Right lung (tissue), 5 donors: Measurements from ENCODE around the gene MAP4K2. TPM values are rescaled to one million over a fixed set of nuclear protein-coding genes. Genes with fewer than 3 reads are reported as not detected.

Experiments used
- DNase-seq, 2 donors: peaks; one replicate each; pipeline ENCODE4 v3.0.0-alpha.2; 2013
- polyA plus RNA-seq, 5 donors: library from polyadenylated mRNA; unstranded; fragments of 120-200 nt; gene quantifications; one replicate each; pipeline versions ENCODE4 v1.2.1 to v1.2.3, GENCODE V29; 2013; ENCODE audit warnings: inconsistent platforms in 1 of 5, low replicate concordance in 1 of 5; ENCODE audit not compliant: insufficient read length in 5 of 5, insufficient read depth in 1 of 5

The MAP4K2 gene
- polyA plus RNA-seq, 5 donors, result 31.6 to 46.6 (median 42.1) TPM

DNA sequence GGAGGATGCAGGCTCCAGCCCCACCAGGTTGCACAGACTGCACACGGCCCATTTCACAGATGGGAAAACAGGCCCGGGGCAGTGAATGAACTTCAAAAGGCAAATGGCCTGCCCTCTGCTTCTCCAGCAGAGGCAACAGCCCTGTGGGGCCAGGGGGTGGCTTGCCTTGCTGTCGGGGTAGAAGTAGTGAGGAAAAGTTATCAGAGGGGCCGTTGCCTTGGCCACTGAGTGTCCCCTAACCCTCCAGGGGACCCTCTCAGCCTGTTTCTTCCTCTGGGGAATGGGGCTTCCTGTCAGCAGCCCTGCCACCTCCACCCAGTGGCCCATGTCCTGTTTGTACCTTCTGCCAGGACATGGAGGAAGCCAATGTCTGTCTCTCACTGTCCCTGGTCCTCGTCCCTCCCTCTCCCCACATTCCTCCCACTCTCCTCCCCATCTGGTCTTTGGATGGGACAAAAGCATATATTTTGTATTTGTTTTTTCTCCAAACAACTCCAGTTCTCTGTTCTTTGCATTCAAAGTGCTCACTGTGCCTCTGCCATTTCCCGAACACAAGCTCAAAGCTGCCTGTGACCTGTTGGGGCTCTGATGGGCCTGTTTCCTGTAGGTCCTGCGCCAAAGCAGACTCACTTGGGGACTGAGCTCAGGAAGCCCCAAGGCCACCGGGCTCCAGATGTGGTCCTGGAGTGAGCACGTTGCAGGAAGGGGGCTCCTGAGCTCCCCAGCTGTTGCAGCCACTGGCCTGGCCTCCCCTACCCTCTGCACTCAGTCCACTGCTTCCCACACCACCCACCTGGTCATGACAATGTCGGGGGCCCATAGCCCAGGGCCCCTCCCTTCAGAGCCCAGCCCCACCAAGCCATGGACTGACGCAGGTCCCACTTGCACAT, 9.5 kb downstream of the MAP4K2 start:
- DNase-seq, result no peak

GRCh38 chr11:64792482-64792881, 10.5 kb downstream of the MAP4K2 start:
- DNase-seq, result no peak

DNA sequence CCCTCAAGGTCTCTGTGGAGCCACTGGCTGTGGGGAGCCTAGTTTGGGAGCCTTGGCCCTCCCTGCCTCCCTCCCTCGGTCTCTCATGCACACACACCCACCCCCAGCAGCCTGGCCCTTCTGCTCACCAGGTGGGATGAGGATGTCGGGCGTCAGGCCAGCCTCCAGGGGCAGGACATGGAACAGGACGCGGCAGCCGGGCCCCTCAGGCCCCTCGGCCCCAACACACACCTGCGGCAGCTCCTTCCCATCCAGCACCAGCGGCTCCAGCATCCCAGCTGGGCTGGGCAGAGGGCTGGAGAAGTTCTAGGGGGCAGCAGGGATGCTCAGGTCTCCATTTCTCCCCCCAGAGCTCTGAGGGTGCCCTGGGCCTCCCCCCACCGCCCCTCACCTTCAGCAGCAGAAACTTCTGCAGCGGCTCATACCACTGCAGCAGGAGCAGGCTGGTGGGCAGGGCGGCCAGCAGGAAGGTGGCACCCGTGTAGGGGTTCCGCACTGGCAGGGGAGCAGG, 11.2 kb downstream of the MAP4K2 start:
- DNase-seq, result no peak

DNA sequence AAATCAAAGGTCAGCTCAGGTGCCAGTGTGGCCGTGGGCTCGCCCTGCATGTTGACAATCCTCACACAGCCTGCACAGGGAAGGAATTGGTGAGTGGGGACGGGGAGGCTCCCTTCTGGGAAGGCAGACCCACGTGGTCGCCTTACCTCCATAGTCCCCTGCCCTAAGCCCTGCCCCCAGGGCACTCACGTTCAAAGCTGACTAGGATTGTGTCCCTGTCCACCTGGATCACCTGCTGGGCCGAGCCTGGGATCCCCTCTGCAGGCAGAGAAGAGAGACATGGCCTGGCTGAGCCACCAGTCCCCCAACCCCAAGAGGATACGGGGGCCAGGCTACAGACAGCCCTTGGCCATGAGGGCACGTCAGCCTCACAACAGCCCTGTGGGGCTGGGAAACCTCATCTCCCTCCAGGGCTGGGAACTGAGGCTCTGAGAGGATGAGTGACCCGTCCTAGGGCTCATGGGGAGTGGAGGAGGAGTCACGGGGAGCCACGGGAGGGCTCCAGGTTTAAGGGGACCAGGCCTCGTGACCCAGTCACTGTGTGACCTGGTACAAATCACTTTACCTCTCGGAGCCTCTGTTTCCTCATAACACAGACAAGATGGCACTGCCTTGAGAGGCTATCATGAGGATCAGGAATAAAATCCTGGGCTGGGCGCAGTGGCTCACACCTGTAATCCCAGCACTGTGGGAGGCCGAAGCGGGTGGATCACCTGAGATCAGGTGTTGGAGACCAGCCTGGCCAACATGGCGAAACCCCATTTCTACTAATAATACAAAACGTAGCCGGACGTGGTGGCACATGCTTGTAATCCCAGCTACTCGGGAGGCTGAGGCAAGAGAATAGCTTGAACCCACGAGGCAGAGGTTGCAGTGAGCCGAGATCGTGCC, 12.6 kb downstream of the MAP4K2 start:
- DNase-seq, result no peak

GRCh38 chr11:64789331-64790204, 13.4 kb downstream of the MAP4K2 start:
- DNase-seq, result no peak

DNA sequence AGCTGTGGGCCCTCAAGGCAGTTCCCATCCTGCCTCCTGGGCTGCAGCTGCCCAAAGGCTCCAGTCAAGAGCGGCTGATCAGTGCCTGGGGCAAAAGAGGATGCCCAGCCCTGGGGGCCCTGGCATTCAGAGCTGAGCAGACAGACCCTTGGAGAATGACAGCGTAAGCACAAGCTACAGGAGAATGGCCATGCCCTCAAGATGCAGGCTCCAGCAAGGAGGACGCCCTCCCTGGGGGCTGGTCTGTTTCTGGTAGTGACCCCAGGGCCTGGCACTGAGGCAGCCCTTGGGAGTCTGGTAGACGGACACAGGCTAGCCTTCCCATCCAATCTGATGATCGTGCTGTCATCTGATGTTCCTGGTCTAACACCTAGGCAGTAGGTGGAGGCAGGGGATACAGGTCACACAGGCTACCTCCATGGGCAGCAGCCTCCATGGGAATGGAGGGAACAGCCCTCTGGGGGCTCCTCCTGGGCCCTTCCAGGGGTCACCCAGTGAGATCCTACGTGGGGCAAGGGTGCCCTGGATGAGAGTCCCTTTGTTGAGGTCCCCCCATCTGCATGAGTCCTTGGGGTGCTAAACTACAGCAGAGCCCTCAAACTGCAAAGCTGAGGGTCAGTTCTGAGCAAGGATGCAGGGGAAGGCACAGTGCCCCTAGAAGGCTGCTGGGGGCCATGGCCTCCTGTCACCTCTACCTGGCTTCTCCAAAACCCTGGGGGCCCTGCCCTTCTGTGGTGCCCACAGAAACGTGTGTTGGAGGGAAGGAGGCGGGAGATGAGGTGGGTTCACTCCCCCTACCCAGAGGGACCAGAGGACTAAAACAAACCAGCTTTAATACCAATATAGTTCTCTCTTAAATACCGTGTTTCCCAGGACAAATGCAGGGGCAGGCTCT, 14.4 kb downstream of the MAP4K2 start:
- DNase-seq, result no peak

DNA sequence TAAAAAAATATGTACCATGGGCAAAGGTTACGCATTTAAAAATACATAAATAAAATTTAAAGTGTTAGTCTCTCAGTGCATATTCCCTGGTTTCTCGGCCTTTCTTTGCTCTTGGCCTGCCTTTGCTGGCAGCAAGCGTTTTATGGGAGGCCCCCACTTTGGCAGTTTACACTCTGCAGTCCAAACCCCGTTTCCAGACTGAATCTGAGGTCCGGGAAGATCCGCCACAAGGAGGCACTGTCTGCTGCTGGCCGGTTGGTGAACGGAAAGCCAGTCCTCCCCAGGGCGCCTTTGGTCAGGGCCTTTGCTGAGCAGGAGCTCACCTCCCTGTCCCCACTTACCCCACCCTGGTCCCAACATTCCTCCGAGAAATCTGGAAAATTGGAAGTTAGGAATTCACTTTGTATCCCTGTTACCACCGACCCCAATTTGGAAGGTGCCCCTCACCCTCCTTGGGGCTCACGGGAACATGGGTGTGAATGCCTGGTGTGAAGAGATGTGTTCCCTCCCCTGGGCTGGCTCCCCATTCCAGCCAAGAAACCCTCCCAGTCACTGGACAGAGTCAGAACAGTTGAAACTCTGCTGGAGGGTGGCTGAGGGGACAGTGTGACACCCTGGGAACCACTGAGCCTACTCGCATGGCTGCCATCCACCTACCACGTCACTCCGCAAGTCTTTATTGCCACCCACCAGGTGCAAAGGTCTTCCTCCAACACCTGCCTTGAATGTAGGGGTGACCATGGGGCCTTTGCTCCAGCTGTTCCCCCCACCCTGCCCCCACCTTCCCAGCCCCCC, 15.3 kb downstream of the MAP4K2 start:
- DNase-seq, result no peak

- no peak for DNase-seq
Observed at GRCh38 chr11:64786308-64786707, 16.7 kb downstream of the MAP4K2 start.

DNA sequence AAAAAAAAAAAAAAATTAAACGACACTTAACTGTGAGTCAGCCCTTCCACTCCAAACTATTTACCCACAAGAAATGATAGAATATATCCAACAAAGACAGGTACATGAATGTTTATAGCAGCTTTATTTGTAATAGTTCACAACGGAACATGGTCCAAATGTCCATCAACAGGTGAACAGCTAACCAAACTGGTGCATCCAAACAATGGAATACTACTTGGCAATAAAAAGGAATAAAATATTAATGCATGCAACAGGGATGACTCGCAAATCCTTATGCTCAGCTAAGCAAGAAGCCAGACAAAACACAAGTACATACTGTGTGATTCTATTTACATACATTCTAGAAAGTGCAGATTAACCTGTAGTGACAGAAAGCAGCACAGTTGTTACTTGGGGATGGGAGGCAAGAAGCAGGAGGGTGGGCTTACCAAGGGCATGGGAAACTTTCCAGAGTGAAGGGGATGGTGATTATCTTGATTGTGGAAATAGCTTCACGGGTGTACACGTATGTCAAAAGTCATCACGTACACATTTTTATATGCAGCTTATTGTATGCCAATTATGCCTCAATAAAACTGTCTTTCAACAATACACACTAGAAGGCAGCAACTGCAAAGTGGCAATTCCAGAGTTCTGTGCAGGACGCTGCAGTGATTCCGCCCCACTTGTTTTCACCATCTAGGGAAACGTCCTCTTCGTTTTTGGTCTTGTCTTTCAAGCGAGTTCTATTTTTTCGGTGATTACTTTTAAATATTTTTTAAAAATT, 18.0 kb downstream of the MAP4K2 start:
- DNase-seq, result no peak

- peak; percentile 100 for DNase-seq
Observed at GRCh38 chr11:64778473-64779298, 24.3 kb downstream of the MAP4K2 start, which contains the start of gene SF1. SF1 (minus strand) TSS chr11:64778542; CDS start chr11:64778392, 150 bp downstream.

DNA sequence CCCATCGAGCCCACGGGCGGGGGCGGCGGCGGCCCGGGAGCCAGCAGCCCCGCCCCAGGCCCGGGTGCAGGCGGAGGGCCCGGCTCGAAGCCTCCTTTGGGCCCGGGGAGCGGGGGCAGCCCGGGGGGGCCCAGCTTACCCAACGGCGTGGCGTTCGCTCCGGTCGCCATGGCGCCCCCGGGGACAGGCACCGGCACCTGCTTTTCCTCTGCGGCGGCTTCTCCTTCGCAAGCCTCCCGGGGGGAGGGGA, 24.9 kb downstream of the MAP4K2 start:
- no peak for DNase-seq

DNA sequence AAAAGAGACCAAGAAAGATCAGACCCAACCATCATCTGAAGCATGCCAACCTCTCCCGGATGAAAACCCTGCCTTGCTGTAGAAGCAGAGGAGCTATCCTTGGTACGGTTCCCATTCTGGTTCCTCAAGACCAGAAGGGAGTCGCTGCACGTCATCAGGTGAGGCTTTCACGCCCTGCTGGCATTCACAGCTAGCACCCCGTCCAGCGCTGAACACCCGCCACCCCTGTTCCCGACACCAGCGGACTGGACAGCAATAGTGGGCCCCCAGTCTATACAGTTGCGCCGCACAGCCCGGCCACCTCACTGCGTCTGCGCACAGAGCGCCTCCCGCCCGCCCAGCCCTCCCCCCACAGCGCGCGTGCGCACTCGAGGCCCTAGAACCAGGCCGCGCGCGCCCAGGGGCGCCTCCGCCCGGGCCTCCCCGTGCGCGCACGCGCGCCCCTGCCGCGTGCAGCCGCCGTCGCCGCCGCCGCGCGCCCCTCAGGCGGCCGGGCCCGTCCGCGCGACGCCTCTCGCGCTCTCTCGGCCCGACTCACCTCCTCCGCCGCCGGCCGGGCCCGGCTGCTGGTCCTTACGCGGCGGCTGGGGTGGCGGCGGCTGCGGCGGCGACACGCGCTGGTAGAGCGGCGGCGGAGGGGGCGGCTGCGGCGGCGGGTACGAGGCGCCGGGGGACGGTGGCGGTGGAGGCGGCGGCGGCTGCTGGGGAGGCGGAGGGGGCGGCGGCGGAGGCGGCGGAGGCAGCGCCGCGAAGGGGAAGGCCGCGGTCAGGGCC, 25.4 kb downstream of the MAP4K2 start:
- peak; percentile 89 to 92 for DNase-seq

GRCh38 chr11:64776875-64777274, 26.1 kb downstream of the MAP4K2 start:
- DNase-seq, result no peak

- DNase-seq, result no peak
Observed at GRCh38 chr11:64776425-64776824, 26.6 kb downstream of the MAP4K2 start.

GRCh38 chr11:64774144-64774543, 28.9 kb downstream of the MAP4K2 start:
- no peak for DNase-seq

DNA sequence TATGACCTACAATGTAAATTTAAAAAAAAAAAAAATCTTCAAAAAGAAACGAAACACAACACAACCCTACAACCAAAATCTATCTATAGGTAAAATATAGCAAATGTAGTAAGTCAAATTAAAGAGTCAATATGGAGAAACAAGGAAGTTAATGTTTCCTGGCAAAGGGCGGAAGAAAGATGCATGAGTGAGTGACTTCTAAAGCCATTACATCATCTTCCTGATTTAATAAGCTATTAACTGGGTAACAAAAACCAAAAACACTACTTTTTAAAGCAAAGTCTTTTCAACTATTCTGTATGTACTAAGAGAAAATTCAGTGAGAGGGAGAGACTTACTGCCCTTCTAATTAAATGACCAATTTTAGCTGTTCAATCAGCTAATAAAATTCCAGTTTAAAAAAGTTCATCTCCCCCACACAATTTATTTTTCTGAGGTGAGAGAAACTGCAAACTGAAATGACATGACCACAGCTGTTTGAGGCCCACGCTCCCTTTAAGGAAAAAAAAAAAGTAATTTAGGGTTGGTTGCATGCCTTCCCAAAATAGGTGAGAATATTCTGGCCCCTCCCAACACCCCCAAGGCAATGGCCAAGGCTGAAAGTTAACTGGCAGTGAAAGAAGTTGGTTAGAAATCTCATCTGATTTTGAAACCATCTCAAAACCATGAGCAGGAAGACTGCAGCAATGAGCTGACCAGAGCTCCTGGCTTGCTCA, 30.6 kb downstream of the MAP4K2 start:
- DNase-seq, result no peak

- DNase-seq, result no peak
Observed at GRCh38 chr11:64771861-64772260, 31.2 kb downstream of the MAP4K2 start.
